GM23338 (cell line): Measurements from ENCODE around the gene ARID1B.

Experiments
- CREB1 ChIP-seq: fragments of 250-450 bp; sonication (Bioruptor Pico); IDR thresholded peaks from 2 replicates; pipeline ENCODE4 v1.5.0; 2020; ENCODE audit warnings: low read depth, mild to moderate bottlenecking, moderate library complexity
- EZH2 ChIP-seq: fragments of 200-600 bp; sonication (generic); IDR thresholded peaks from one replicate; pipeline ENCODE4 v1.8.0; 2017; ENCODE audit warnings: antibody characterized with exemption, mild to moderate bottlenecking, low read depth; ENCODE audit not compliant: unreplicated experiment
- EZH2phosphoT487 ChIP-seq: fragments of 200-600 bp; sonication (generic); IDR thresholded peaks from one replicate; pipeline ENCODE4 v1.8.1; 2018; ENCODE audit warnings: antibody characterized with exemption; ENCODE audit not compliant: unreplicated experiment
- JUNB ChIP-seq: IDR thresholded peaks from one replicate; pipeline ENCODE4 v1.6.1; 2016; ENCODE audit warnings: antibody characterized with exemption; ENCODE audit not compliant: unreplicated experiment
- NANOG ChIP-seq: IDR thresholded peaks from 2 replicates; pipeline ENCODE4 v1.6.1; 2016; ENCODE audit warnings: antibody characterized with exemption, borderline replicate concordance
- POLR2AphosphoS5 ChIP-seq: IDR thresholded peaks from 2 replicates; pipeline ENCODE4 v1.6.1; 2016; ENCODE audit warnings: antibody characterized with exemption, low read depth
- STAT1 ChIP-seq: IDR thresholded peaks from one replicate; pipeline ENCODE4 v1.6.1; 2016; ENCODE audit warnings: antibody characterized with exemption; ENCODE audit not compliant: unreplicated experiment
- ZNF114 ChIP-seq: fragments of 250-450 bp; sonication (Bioruptor Pico); IDR thresholded peaks from 2 replicates; pipeline ENCODE4 v1.5.0; 2020; ENCODE audit warnings: mild to moderate bottlenecking, moderate library complexity
- ZNF331 ChIP-seq: fragments of 250-450 bp; sonication (Bioruptor Pico); IDR thresholded peaks from 2 replicates; pipeline ENCODE4 v1.5.0; 2020; ENCODE audit warnings: low read depth, mild to moderate bottlenecking, moderate library complexity
- TF ChIP-seq, protein P1 (sequence below): IDR thresholded peaks from 2 replicates; pipeline ENCODE4 v1.6.1; 2016; ENCODE audit warnings: antibody characterized with exemption
- TF ChIP-seq, protein P2 (sequence below), 2 experiments: fragments of 200-600 bp in 1 of 2; sonication (generic) in 1 of 2; conservative IDR thresholded peaks; 2 replicates each; pipeline versions ENCODE4 v1.5.1 to v1.6.1; 2016 to 2017; ENCODE audit warnings: antibody characterized with exemption in 2 of 2, low read depth in 2 of 2, mild to moderate bottlenecking in 2 of 2, moderate library complexity in 1 of 2
- TF ChIP-seq, protein P3 (sequence below): IDR thresholded peaks from one replicate; pipeline ENCODE4 v1.6.1; 2018; ENCODE audit warnings: antibody characterized with exemption; ENCODE audit not compliant: unreplicated experiment
- TF ChIP-seq, protein P4 (sequence below): fragments of 250-450 bp; sonication (Bioruptor Pico); IDR thresholded peaks from 2 replicates; pipeline ENCODE4 v1.5.0; 2020; ENCODE audit warnings: mild to moderate bottlenecking, moderate library complexity

DNA sequence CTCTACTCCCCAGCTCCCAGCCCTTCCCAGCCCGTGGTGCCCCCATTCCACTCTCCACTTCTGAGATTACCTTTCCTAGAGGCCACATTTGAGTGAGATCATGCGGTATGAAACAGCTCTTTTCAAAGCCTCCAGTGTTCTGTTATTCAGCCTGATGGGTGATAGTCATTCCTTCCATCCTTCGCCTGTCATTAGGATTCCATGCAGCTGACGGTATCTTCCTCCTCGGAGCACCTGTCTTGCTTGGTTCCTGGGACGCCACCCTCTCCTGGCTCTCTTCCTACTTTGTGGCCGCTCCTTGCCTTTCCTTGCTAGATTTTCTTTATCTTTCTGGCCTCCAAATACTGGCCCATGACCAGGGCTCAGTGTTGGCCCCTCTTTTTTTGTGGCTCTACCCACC lies 137.0 kb downstream of the ARID1B start:
- TF ChIP-seq, protein P1, sequence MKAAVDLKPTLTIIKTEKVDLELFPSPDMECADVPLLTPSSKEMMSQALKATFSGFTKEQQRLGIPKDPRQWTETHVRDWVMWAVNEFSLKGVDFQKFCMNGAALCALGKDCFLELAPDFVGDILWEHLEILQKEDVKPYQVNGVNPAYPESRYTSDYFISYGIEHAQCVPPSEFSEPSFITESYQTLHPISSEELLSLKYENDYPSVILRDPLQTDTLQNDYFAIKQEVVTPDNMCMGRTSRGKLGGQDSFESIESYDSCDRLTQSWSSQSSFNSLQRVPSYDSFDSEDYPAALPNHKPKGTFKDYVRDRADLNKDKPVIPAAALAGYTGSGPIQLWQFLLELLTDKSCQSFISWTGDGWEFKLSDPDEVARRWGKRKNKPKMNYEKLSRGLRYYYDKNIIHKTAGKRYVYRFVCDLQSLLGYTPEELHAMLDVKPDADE: no peak
- TF ChIP-seq, protein P2, sequence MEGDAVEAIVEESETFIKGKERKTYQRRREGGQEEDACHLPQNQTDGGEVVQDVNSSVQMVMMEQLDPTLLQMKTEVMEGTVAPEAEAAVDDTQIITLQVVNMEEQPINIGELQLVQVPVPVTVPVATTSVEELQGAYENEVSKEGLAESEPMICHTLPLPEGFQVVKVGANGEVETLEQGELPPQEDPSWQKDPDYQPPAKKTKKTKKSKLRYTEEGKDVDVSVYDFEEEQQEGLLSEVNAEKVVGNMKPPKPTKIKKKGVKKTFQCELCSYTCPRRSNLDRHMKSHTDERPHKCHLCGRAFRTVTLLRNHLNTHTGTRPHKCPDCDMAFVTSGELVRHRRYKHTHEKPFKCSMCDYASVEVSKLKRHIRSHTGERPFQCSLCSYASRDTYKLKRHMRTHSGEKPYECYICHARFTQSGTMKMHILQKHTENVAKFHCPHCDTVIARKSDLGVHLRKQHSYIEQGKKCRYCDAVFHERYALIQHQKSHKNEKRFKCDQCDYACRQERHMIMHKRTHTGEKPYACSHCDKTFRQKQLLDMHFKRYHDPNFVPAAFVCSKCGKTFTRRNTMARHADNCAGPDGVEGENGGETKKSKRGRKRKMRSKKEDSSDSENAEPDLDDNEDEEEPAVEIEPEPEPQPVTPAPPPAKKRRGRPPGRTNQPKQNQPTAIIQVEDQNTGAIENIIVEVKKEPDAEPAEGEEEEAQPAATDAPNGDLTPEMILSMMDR (conservative IDR thresholded peaks at IDR 0.05; ENCODE audit: low read depth in 2 of 2): no peak
- TF ChIP-seq POLR2AphosphoS5 (no peak), EZH2 (no peak), EZH2phosphoT487 (no peak), JUNB (no peak), CREB1 (CRISPR knock-in tag) (no peak), NANOG (no peak), ZNF114 (CRISPR knock-in tag) (no peak), ZNF331 (CRISPR knock-in tag) (no peak), STAT1 (no peak)
- TF ChIP-seq, protein P3, sequence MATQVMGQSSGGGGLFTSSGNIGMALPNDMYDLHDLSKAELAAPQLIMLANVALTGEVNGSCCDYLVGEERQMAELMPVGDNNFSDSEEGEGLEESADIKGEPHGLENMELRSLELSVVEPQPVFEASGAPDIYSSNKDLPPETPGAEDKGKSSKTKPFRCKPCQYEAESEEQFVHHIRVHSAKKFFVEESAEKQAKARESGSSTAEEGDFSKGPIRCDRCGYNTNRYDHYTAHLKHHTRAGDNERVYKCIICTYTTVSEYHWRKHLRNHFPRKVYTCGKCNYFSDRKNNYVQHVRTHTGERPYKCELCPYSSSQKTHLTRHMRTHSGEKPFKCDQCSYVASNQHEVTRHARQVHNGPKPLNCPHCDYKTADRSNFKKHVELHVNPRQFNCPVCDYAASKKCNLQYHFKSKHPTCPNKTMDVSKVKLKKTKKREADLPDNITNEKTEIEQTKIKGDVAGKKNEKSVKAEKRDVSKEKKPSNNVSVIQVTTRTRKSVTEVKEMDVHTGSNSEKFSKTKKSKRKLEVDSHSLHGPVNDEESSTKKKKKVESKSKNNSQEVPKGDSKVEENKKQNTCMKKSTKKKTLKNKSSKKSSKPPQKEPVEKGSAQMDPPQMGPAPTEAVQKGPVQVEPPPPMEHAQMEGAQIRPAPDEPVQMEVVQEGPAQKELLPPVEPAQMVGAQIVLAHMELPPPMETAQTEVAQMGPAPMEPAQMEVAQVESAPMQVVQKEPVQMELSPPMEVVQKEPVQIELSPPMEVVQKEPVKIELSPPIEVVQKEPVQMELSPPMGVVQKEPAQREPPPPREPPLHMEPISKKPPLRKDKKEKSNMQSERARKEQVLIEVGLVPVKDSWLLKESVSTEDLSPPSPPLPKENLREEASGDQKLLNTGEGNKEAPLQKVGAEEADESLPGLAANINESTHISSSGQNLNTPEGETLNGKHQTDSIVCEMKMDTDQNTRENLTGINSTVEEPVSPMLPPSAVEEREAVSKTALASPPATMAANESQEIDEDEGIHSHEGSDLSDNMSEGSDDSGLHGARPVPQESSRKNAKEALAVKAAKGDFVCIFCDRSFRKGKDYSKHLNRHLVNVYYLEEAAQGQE: no peak
- TF ChIP-seq, protein P4, sequence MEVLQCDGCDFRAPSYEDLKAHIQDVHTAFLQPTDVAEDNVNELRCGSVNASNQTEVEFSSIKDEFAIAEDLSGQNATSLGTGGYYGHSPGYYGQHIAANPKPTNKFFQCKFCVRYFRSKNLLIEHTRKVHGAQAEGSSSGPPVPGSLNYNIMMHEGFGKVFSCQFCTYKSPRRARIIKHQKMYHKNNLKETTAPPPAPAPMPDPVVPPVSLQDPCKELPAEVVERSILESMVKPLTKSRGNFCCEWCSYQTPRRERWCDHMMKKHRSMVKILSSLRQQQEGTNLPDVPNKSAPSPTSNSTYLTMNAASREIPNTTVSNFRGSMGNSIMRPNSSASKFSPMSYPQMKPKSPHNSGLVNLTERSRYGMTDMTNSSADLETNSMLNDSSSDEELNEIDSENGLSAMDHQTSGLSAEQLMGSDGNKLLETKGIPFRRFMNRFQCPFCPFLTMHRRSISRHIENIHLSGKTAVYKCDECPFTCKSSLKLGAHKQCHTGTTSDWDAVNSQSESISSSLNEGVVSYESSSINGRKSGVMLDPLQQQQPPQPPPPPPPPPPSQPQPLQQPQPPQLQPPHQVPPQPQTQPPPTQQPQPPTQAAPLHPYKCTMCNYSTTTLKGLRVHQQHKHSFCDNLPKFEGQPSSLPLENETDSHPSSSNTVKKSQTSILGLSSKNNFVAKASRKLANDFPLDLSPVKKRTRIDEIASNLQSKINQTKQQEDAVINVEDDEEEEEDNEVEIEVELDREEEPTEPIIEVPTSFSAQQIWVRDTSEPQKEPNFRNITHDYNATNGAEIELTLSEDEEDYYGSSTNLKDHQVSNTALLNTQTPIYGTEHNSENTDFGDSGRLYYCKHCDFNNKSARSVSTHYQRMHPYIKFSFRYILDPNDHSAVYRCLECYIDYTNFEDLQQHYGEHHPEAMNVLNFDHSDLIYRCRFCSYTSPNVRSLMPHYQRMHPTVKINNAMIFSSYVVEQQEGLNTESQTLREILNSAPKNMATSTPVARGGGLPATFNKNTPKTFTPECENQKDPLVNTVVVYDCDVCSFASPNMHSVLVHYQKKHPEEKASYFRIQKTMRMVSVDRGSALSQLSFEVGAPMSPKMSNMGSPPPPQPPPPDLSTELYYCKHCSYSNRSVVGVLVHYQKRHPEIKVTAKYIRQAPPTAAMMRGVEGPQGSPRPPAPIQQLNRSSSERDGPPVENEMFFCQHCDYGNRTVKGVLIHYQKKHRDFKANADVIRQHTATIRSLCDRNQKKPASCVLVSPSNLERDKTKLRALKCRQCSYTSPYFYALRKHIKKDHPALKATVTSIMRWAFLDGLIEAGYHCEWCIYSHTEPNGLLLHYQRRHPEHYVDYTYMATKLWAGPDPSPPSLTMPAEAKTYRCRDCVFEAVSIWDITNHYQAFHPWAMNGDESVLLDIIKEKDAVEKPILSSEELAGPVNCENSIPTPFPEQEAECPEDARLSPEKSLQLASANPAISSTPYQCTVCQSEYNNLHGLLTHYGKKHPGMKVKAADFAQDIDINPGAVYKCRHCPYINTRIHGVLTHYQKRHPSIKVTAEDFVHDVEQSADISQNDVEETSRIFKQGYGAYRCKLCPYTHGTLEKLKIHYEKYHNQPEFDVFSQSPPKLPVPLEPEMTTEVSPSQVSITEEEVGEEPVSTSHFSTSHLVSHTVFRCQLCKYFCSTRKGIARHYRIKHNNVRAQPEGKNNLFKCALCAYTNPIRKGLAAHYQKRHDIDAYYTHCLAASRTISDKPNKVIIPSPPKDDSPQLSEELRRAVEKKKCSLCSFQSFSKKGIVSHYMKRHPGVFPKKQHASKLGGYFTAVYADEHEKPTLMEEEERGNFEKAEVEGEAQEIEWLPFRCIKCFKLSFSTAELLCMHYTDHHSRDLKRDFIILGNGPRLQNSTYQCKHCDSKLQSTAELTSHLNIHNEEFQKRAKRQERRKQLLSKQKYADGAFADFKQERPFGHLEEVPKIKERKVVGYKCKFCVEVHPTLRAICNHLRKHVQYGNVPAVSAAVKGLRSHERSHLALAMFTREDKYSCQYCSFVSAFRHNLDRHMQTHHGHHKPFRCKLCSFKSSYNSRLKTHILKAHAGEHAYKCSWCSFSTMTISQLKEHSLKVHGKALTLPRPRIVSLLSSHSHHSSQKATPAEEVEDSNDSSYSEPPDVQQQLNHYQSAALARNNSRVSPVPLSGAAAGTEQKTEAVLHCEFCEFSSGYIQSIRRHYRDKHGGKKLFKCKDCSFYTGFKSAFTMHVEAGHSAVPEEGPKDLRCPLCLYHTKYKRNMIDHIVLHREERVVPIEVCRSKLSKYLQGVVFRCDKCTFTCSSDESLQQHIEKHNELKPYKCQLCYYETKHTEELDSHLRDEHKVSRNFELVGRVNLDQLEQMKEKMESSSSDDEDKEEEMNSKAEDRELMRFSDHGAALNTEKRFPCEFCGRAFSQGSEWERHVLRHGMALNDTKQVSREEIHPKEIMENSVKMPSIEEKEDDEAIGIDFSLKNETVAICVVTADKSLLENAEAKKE (CRISPR knock-in tag): no peak
